ENCODE measurements around the gene RNASEH2A. TPM values are rescaled to one million over a fixed set of nuclear protein-coding genes. Genes with fewer than 3 reads are reported as not detected.
A peak's percentile ranks its signal among the peaks of the same experiment; 100 is the strongest.

RNASEH2A gene
- total RNA-seq, 1 donor from 2014 or later: 37.4 TPM

DNA sequence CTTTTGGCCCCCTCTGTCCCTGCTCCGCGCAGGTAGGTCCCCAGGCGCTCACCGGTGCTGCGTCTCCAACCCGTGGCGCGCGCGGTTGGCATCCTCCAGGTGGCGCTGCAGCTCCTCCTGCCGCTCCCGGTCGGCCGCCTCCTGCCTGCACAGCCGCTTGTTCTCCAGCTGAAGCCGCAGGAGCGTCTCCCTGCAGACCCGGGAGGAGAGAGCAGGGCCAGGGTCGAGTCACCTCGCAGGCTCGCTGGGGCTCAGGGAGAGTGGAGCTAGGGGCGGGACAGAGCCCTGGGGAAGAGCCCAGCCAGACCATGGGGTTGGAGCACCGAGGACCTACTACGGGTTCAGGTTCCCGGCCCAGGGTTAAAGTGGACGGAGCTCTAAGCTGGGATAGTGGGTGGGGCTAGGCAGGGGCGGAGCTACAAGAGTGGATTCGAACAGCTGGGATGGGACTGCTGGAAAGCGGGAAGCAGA lies 40.3 kb upstream of the RNASEH2A start:
- DNase-seq (ENCODE audit: low spot score, unreplicated experiment): peak; percentile 70
- TF ChIP-seq, protein P1, sequence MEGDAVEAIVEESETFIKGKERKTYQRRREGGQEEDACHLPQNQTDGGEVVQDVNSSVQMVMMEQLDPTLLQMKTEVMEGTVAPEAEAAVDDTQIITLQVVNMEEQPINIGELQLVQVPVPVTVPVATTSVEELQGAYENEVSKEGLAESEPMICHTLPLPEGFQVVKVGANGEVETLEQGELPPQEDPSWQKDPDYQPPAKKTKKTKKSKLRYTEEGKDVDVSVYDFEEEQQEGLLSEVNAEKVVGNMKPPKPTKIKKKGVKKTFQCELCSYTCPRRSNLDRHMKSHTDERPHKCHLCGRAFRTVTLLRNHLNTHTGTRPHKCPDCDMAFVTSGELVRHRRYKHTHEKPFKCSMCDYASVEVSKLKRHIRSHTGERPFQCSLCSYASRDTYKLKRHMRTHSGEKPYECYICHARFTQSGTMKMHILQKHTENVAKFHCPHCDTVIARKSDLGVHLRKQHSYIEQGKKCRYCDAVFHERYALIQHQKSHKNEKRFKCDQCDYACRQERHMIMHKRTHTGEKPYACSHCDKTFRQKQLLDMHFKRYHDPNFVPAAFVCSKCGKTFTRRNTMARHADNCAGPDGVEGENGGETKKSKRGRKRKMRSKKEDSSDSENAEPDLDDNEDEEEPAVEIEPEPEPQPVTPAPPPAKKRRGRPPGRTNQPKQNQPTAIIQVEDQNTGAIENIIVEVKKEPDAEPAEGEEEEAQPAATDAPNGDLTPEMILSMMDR (IDR thresholded peaks at IDR 0.05; ENCODE audit: unreplicated experiment): peak; percentile 72
- Mint-ChIP-seq H3K36me3 (ENCODE audit: insufficient read depth) (peaks cover 18% of the 10 kb centered on the region), H3K9me3 (ENCODE audit: low read depth) (no peaks in the 10 kb centered on the region), H3K27me3 (no peaks in the 10 kb centered on the region), H3K4me3 (ENCODE audit: low read depth) (peak overlapping the region; percentile 55), H3K27ac (no peak overlapping the region), H3K4me1 (ENCODE audit: low read depth) (peaks cover 2% of the 10 kb centered on the region)

DNA sequence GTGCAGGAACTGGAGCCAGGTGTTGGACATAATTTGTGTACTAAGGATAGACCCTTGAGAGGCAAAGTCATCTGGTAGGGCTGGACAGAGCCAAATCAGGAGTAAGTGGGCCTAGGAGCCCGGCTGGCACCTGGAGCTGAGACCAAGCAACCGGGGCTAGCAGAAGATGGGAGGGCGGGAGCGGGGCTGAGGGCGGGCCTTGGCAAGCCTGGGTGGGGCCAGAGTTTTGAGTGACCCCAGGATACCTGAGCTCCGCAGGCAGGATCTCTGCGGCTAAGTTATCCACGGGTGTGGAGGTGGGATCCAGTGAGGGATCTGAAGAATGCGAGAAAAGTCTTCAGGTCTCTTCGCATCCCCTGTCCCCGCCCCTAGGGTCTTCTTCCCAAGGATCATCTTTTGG lies 39.2 kb upstream of the RNASEH2A start:
- H3K36me3 Mint-ChIP-seq (ENCODE audit: insufficient read depth): peaks cover 18% of the 10 kb centered on the region
- no peak for DNase-seq (ENCODE audit: low spot score, unreplicated experiment)
- no peaks in the 10 kb centered on the region for H3K9me3 Mint-ChIP-seq (ENCODE audit: low read depth)
- H3K27ac Mint-ChIP-seq: no peak overlapping the region
- TF ChIP-seq, protein P1 (IDR thresholded peaks at IDR 0.05; ENCODE audit: unreplicated experiment): no peak
- peaks cover 2% of the 10 kb centered on the region for H3K4me1 Mint-ChIP-seq (ENCODE audit: low read depth)
- H3K27me3 Mint-ChIP-seq: no peaks in the 10 kb centered on the region
- H3K4me3 Mint-ChIP-seq (ENCODE audit: low read depth): no peak overlapping the region

DNA sequence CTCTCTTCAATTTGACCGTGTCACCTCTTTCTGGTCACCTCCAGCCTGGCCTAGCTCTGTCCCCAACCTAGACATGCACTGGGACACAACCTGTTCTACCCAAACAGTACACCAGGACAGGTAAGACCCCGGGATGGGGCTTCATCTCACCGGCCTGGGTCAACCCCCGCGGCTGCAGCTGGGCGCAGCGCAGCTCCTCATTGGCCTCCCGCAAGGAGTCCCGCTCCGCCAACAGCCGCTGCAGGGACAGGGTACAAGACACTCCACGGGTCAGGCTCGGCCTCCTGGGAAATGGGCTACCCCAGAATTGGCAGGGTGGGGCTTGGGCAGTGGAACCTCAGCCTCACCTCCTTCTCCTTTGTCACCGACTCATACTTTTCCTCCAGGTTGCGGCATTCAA lies 38.7 kb upstream of the RNASEH2A start:
- TF ChIP-seq, protein P1 (IDR thresholded peaks at IDR 0.05; ENCODE audit: unreplicated experiment): no peak
- no peak overlapping the region for H3K4me3 Mint-ChIP-seq (ENCODE audit: low read depth)
- H3K36me3 Mint-ChIP-seq (ENCODE audit: insufficient read depth): peaks cover 18% of the 10 kb centered on the region
- H3K27me3 Mint-ChIP-seq: no peaks in the 10 kb centered on the region
- H3K4me1 Mint-ChIP-seq (ENCODE audit: low read depth): peaks cover 2% of the 10 kb centered on the region
- no peaks in the 10 kb centered on the region for H3K9me3 Mint-ChIP-seq (ENCODE audit: low read depth)
- H3K27ac Mint-ChIP-seq: no peak overlapping the region
- DNase-seq (ENCODE audit: low spot score, unreplicated experiment): no peak

DNA sequence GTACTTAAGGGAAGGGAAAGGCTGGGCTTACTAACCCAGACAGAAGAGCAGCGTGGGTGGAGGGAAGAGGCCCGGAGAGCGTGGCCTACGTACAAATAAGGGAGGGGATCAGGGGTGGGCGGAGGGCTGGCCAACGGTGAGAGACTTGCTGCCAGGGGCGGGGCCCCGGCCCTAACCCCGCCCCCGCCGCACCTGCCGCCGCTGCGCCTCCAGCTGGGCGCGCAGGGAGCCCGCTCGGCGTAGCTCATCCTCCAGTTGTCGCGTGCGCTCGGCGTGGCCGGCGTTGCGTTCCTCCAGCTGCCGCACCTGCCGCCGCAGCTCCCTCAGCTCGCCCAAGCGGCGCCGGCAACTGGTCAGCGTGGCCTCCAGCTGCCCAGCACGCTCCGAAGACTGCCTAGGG lies 36.7 kb upstream of the RNASEH2A start:
- DNase-seq (ENCODE audit: low spot score, unreplicated experiment): no peak
- Mint-ChIP-seq H3K27ac (no peak overlapping the region), H3K4me1 (ENCODE audit: low read depth) (peaks cover 6% of the 10 kb centered on the region), H3K9me3 (ENCODE audit: low read depth) (no peaks in the 10 kb centered on the region), H3K4me3 (ENCODE audit: low read depth) (no peak overlapping the region), H3K36me3 (ENCODE audit: insufficient read depth) (peaks cover 18% of the 10 kb centered on the region), H3K27me3 (no peaks in the 10 kb centered on the region)
- TF ChIP-seq, protein P1 (IDR thresholded peaks at IDR 0.05; ENCODE audit: unreplicated experiment): peak; percentile 17

DNA sequence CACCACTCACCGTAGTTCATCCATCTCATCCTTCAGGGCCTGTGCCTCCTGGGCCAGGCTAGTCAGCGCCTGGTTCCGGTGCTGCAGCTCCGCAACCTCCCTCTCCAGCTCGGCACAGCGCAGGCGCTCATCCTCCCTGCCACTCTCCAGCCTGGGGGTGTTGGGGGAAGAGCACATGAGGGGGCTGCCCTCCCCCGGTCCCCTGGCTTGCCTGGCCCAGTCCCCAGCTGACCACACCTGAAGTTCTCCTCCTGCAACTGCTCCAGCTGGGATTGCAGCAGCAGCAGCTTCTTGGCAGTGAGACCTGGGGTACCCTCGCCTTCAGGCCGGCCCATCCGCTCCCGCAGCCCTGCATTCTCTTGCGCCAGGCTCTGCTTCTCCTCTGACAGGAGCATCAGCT lies 35.5 kb upstream of the RNASEH2A start:
- Mint-ChIP-seq H3K36me3 (ENCODE audit: insufficient read depth) (peaks cover 11% of the 10 kb centered on the region), H3K27ac (no peak overlapping the region), H3K4me1 (ENCODE audit: low read depth) (peaks cover 7% of the 10 kb centered on the region), H3K4me3 (ENCODE audit: low read depth) (no peak overlapping the region), H3K27me3 (no peaks in the 10 kb centered on the region), H3K9me3 (ENCODE audit: low read depth) (no peaks in the 10 kb centered on the region)
- no peak for DNase-seq (ENCODE audit: low spot score, unreplicated experiment)
- TF ChIP-seq, protein P1 (IDR thresholded peaks at IDR 0.05; ENCODE audit: unreplicated experiment): no peak

Measured in progenitor cell of endocrine pancreas (in vitro differentiated cells).